Vagina (tissue), 2 donors: Measurements from ENCODE around the gene PHF13.

Experiments used
- CTCF ChIP-seq, 3 experiments: fragments of 450-650 bp in 2 of 3; fragments of 200-600 bp in 1 of 3; sonication (generic) in 1 of 3; IDR thresholded peaks; one replicate each; pipeline ENCODE4 v1.5.1; 2017 to 2019; ENCODE audit warnings: antibody characterized with exemption in 3 of 3, mild to moderate bottlenecking in 2 of 3, moderate library complexity in 2 of 3
- POLR2A ChIP-seq, 2 donors: fragments of 450-650 bp; IDR thresholded peaks; one replicate each; pipeline ENCODE4 v1.6.1; 2017; ENCODE audit warnings: antibody characterized with exemption in 2 of 2, mild to moderate bottlenecking in 2 of 2, moderate library complexity in 2 of 2
- POLR2AphosphoS5 ChIP-seq, 2 donors: sonication (generic); formaldehyde crosslinking; IDR thresholded peaks; one replicate each; pipeline ENCODE4 v1.9.0; 2017; ENCODE audit warnings: antibody characterized with exemption in 2 of 2, mild to moderate bottlenecking in 2 of 2, low read depth in 1 of 2; ENCODE audit not compliant: insufficient read depth in 1 of 2

GRCh38 chr1:6569033-6569432, 44.5 kb upstream of the PHF13 start:
- TF ChIP-seq CTCF (IDR thresholded peaks at IDR 0.05) (no peak), POLR2A (IDR thresholded peaks at IDR 0.05) (no peak), POLR2AphosphoS5 (IDR thresholded peaks at IDR 0.05; ENCODE audit: insufficient read depth in 1 of 2, low read depth in 1 of 2) (no peak)
